RWPE1 (cell line): Measurements from ENCODE around the gene SCAMP5.

Source experiments
- CTCF ChIA-PET: fragments of 350-600 bp; sonication (Branson Sonifier 250); formaldehyde crosslinking; extraction: SDS; loops from one replicate; lab custom pipeline; 2021; lab: Yijun Ruan, JAX
- POLR2A ChIA-PET: fragments of 400-600 bp; formaldehyde crosslinking; extraction: SDS; loops from one replicate; lab custom pipeline; 2020; ENCODE audit warnings: antibody characterized with exemption; ENCODE audit not compliant: low non-redundant PET; lab: Yijun Ruan, JAX
- DNase-seq: peaks from one replicate; pipeline ENCODE4 v3.0.0; 2012; ENCODE audit warnings: low spot score
- H3K27ac ChIP-seq: fragments of 450-650 bp; 2 replicates; pipeline ENCODE4 v1.5.1; 2017
- CTCF ChIP-seq: fragments of 450-650 bp; conservative IDR thresholded peaks from 2 replicates; pipeline ENCODE4 v1.5.1; 2017; ENCODE audit warnings: low read depth, mild to moderate bottlenecking

Gene SCAMP5

GRCh38 chr15:75068748-75069147 lies 73.4 kb downstream of the SCAMP5 start:
- POLR2A ChIA-PET = no interaction called here
- no peak for DNase-seq
- no peak for TF ChIP-seq CTCF
- H3K27ac ChIP-seq = no peak overlapping the region
- CTCF ChIA-PET = interaction anchor here (1.2 kb wide), 1 partner anchor 38 kb away, joined by 3 read pairs; no protein-coding TSS in a partner anchor

GRCh38 chr15:75069301-75069925 lies 74.0 kb downstream of the SCAMP5 start:
- CTCF ChIA-PET = interaction anchor here (1.2 kb wide), 1 partner anchor 39 kb away, joined by 3 read pairs; no protein-coding TSS in a partner anchor
- H3K27ac ChIP-seq = no peak overlapping the region
- TF ChIP-seq CTCF = no peak
- POLR2A ChIA-PET = no interaction called here
- no peak for DNase-seq

GRCh38 chr15:75070674-75071073 lies 75.3 kb downstream of the SCAMP5 start:
- ChIA-PET CTCF (interaction anchor here (1.1 kb wide), 1 partner anchor 9 kb away, joined by 3 read pairs; no protein-coding TSS in a partner anchor), POLR2A (interaction anchor here (0.5 kb wide), 1 partner anchor 22 kb away, joined by 3 read pairs; no protein-coding TSS in a partner anchor)
- no peak overlapping the region for H3K27ac ChIP-seq
- DNase-seq = no peak
- TF ChIP-seq CTCF = no peak
